Measurements from ENCODE around the gene AK3.
"Not testable (repeated sequence)": the region's sequence is repeated elsewhere in the genome, so short reads cannot be mapped to it uniquely, and the experiment has no call there.

AK3 gene

GRCh38 chr9:4662989-4663792, 77.8 kb downstream of the AK3 start:
- no peak for DNase-seq

DNA sequence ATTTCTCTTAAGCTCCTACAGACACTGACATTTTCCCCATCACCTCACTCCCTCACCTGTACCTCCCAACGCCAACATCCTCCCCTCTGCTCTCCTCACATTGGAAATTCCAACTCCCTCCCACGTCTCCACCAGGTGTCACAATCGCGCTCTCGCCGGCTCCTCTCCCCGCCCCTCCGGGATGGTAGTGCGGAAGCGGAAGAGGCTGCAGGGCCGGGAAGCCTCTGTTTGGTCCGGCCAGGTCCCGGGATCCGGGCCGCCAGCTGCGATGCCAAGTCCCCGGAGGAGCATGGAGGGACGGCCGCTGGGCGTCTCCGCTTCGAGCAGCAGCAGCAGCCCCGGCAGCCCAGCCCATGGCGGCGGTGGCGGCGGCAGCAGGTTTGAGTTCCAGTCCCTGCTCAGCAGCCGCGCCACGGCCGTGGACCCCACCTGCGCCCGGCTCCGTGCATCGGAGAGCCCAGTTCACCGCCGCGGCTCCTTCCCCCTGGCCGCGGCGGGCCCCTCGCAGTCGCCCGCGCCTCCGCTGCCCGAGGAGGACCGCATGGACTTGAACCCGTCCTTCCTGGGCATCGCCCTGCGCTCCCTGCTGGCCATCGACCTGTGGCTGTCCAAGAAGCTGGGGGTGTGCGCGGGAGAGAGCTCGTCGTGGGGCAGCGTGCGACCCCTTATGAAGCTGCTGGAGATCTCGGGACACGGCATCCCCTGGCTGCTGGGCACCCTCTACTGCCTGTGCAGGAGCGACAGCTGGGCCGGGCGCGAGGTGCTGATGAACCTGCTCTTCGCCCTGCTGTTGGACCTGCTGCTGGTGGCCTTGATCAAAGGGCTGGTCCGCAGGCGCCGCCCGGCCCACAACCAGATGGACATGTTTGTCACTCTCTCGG, 78.7 kb downstream of the AK3 start, which contains the start of gene PLPP6:
Gene PLPP6, plus strand, starts transcription at position 187 of the 881 bp plus-strand sequence. Its CDS starts 82 bp downstream, at position 269.
- peak; percentile 89 for DNase-seq

- no peak for DNase-seq
Measured at GRCh38 chr9:4661611-4662010, 79.4 kb downstream of the AK3 start.

GRCh38 chr9:4661165-4661564, 79.8 kb downstream of the AK3 start:
- DNase-seq = no peak

GRCh38 chr9:4660665-4661064, 80.3 kb downstream of the AK3 start:
- not testable (repeated sequence) for DNase-seq

Measured in NCI-H748 treated with DMSO at 0.1 percent for 48 hours (cell line).